ENCODE results near the gene ARHGAP31. TPM values are rescaled to one million over a fixed set of nuclear protein-coding genes. Genes with fewer than 3 reads are reported as not detected.

ARHGAP31 gene
- total RNA-seq, 4 donors from 2014 or later = 40.5 to 46.5 (median 44.4) TPM

DNA sequence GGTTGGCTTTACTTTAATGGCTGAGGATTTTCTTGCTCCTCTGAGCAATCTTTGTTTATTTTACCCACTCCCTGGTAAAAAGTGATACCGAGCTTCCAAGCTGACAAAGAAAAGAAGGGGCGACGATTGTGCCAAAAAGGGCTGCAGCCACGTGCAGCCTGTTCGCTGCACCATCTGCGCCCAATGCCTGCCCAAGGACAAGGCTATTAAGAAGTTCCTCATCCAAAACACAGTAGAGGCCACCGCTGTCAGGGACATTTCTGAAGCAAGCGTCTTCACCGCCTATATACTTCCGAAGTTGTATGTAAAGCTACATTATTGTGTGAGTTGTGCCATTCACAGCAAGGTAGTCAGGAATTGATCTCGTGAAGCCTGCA, 4.4 kb downstream of the ARHGAP31 start:
- Histone ChIP-seq H3K27me3 (no peaks in the 10 kb centered on the region), H3K9me3 (no peaks in the 10 kb centered on the region), H3K4me1 (peaks cover 3 to 77% (median 45%) of the 10 kb centered on the region in 4 donors), H3K4me3 (no peak overlapping the region), H3K27ac (peak overlapping the region in 2 of 4 donors; percentile 98), H3K36me3 (peaks cover 0 to 16% (median 0%) of the 10 kb centered on the region in 3 donors)
- 84 to 89% methylated on average over 11 of the region's 11 CpGs for whole genome bisulfite sequencing, 2 donors
- TF ChIP-seq, protein P1, sequence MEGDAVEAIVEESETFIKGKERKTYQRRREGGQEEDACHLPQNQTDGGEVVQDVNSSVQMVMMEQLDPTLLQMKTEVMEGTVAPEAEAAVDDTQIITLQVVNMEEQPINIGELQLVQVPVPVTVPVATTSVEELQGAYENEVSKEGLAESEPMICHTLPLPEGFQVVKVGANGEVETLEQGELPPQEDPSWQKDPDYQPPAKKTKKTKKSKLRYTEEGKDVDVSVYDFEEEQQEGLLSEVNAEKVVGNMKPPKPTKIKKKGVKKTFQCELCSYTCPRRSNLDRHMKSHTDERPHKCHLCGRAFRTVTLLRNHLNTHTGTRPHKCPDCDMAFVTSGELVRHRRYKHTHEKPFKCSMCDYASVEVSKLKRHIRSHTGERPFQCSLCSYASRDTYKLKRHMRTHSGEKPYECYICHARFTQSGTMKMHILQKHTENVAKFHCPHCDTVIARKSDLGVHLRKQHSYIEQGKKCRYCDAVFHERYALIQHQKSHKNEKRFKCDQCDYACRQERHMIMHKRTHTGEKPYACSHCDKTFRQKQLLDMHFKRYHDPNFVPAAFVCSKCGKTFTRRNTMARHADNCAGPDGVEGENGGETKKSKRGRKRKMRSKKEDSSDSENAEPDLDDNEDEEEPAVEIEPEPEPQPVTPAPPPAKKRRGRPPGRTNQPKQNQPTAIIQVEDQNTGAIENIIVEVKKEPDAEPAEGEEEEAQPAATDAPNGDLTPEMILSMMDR (IDR thresholded peaks at IDR 0.05) = no peak
- no peak for TF ChIP-seq POLR2A (IDR thresholded peaks at IDR 0.05)
- TF ChIP-seq EP300 (IDR thresholded peaks at IDR 0.05) = no peak
- DNase-seq (ENCODE audit: low spot score in 2 of 2) = peak in 1 of 2 donors; percentile 2

DNA sequence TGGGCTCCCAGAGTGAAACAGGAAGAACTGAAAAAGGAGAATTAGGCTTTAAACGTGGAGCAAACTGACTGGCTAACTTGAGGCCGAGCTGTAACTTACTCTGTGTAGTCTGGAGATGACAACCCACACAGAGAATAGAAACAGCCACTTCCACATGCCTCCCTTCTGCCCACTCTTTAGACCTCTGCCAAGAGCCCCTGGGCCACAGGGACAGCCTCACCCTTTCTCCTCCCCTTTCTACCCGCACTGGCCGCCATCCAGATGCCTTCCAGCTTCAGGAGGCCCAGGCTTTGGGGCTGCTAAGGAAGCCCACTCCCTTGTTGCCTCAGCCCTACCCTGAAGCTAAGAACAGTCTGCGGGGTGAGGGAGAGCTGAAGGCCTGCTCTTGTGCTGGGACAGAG, 6.8 kb downstream of the ARHGAP31 start:
- H3K36me3 ChIP-seq = peaks cover 0 to 16% (median 0%) of the 10 kb centered on the region in 3 donors
- H3K27ac ChIP-seq = peak overlapping the region; percentile 58 to 88 (median 72)
- H3K27me3 ChIP-seq = no peaks in the 10 kb centered on the region
- WGBS, 2 donors = 17 to 42% methylated on average over 5 of the region's 5 CpGs
- peak in 1 of 2 donors; percentile 52 for TF ChIP-seq EP300 (IDR thresholded peaks at IDR 0.05)
- no peak for TF ChIP-seq POLR2A (IDR thresholded peaks at IDR 0.05)
- no peak overlapping the region for H3K4me3 ChIP-seq
- peak in 1 of 2 donors; percentile 8 for DNase-seq (ENCODE audit: low spot score in 2 of 2)
- peaks cover 9 to 98% (median 54%) of the 10 kb centered on the region in 4 donors for H3K4me1 ChIP-seq
- no peaks in the 10 kb centered on the region for H3K9me3 ChIP-seq

DNA sequence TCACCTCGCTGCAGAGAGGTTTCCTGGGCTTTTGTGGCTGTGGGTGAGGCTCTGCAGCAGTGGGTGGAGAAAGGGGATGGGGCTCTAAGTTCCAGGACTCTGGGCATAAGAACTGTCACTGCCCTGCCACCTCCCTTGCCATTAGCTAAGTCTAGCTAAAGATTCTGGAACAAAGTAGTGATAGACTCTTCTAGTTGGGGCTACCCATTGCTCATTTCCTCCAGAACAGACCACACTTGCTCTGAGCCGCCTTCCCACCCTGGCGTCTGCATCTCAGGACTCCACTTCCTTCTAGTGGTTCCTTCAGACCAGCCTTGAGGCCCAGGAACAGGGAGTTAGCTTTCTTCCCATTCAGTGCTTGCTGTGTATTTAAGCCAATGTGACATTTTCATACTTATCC, 7.5 kb downstream of the ARHGAP31 start:
- peaks cover 0 to 16% (median 0%) of the 10 kb centered on the region in 3 donors for H3K36me3 ChIP-seq
- H3K9me3 ChIP-seq = no peaks in the 10 kb centered on the region
- peak in 1 of 2 donors; percentile 4 for DNase-seq (ENCODE audit: low spot score in 2 of 2)
- WGBS, 2 donors = 80 to 81% methylated on average over 3 of the region's 3 CpGs
- H3K27ac ChIP-seq = peak overlapping the region in 3 of 4 donors; percentile 61 to 88 (median 84)
- H3K4me1 ChIP-seq = peaks cover 9 to 95% (median 52%) of the 10 kb centered on the region in 4 donors
- H3K27me3 ChIP-seq = no peaks in the 10 kb centered on the region
- TF ChIP-seq, protein P1 (IDR thresholded peaks at IDR 0.05) = no peak
- TF ChIP-seq POLR2A (IDR thresholded peaks at IDR 0.05) (no peak), EP300 (IDR thresholded peaks at IDR 0.05) (peak in 1 of 2 donors; percentile 3)
- no peak overlapping the region for H3K4me3 ChIP-seq

DNA sequence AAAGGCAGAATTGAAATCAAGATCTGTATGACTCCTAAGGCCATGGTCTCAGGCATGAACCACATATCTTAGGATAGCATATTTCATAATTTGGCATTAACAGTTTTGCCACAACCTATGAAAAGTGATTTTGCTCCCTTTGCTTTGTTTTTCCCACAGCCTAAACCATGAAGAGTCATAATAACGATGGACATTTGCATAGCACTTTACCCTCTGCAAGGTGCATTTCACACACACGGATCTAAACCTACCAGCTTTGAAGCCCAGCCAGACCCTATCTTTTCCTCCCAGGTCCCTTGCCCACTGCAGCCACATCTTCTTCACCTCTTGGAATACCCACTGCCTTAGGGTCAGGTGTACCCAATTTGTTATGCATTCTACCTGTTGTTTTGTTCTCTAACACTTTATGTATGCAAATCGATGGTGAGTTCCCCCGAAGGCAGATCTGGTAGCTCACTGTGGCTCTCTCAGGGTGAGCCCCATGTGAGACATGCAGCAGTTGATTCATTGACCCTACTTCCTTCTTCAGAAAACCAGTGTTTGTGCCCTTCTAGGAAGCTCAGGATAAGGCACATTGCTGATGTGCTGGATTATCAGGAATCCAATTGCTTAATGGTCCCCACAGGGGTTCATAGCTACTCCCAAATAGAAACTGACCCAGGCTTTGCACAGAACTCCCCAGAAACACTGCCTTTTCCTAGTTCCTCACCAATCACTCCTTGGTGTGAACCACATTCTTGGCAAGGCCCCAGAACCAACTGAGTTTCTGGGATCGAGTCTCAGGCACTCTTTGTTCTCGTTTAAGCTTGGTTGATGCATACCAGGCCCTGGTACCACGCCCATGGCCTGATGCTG, 8.7 kb downstream of the ARHGAP31 start:
- Histone ChIP-seq H3K27me3 (no peaks in the 10 kb centered on the region), H3K9me3 (no peaks in the 10 kb centered on the region), H3K27ac (peak overlapping the region; percentile 23 to 88 (median 58)), H3K36me3 (peaks cover 0 to 9% (median 0%) of the 10 kb centered on the region in 3 donors), H3K4me1 (peaks cover 9 to 84% (median 43%) of the 10 kb centered on the region in 4 donors), H3K4me3 (no peak overlapping the region)
- 53% methylated on average over 7 of the region's 7 CpGs for WGBS, 2 donors
- DNase-seq (ENCODE audit: low spot score in 2 of 2) = peak in 1 of 2 donors; percentile 5
- TF ChIP-seq POLR2A (IDR thresholded peaks at IDR 0.05) = no peak
- TF ChIP-seq, protein P1 (IDR thresholded peaks at IDR 0.05) = no peak
- no peak for TF ChIP-seq EP300 (IDR thresholded peaks at IDR 0.05)

DNA sequence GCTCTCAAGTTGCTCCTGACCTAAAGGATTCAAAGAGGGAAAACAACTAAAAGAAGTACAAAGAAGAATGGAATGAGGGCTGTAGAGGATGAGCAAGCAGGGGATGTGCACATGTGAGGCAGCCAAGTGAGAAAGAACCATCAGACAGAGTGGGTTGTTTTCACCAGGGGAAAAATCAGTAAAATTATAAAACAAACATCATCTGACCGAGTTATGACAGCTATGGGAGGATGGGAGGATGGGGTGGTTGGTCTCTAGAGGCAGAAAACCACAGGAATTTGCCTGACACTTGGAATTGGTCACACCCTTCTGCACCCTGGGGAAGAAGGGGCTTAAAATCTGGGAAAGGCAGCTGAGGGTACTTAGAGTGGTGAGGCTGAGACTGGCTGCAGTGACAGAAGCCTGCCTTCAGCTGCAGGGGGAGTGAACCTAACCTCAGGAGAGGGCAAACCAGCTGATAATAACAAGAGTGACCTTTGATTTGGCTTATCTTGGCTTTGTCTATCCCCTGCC, 10.1 kb downstream of the ARHGAP31 start:
- Histone ChIP-seq H3K36me3 (peaks cover 0 to 7% (median 0%) of the 10 kb centered on the region in 3 donors), H3K4me1 (peaks cover 9 to 76% (median 43%) of the 10 kb centered on the region in 4 donors), H3K27me3 (no peaks in the 10 kb centered on the region), H3K27ac (peak overlapping the region in 3 of 4 donors; percentile 4 to 88 (median 54)), H3K4me3 (no peak overlapping the region), H3K9me3 (no peaks in the 10 kb centered on the region)
- TF ChIP-seq POLR2A (IDR thresholded peaks at IDR 0.05) = no peak
- no peak for TF ChIP-seq EP300 (IDR thresholded peaks at IDR 0.05)
- TF ChIP-seq, protein P1 (IDR thresholded peaks at IDR 0.05) = no peak
- DNase-seq (ENCODE audit: low spot score in 2 of 2) = peak in 1 of 2 donors; percentile 4
- 44 to 50% methylated on average over 1 of the region's 1 CpG for WGBS, 2 donors

All from tibial nerve (tissue), 4 donors.